SK-N-SH treated with all-trans-retinoic acid at 6 μM for 48 hours (cell line): Measurements from ENCODE around the gene SPTSSB.

Source experiments
- ARNTL ChIP-seq: fragments of 450-650 bp; formaldehyde crosslinking; IDR thresholded peaks from 2 replicates; pipeline ENCODE4 v1.5.0; 2020; ENCODE audit warnings: low read depth, mild to moderate bottlenecking, moderate library complexity, borderline replicate concordance
- OSR1 ChIP-seq: fragments of 250-450 bp; sonication (Bioruptor Pico); IDR thresholded peaks from 2 replicates; pipeline ENCODE4 v1.8.0; 2022; ENCODE audit warnings: moderate library complexity, mild to moderate bottlenecking, inconsistent platforms
- PATZ1 ChIP-seq: fragments of 250-450 bp; sonication (Bioruptor Pico); IDR thresholded peaks from 2 replicates; pipeline ENCODE4 v1.8.0; 2020; ENCODE audit warnings: mild to moderate bottlenecking, moderate library complexity, borderline replicate concordance
- SNAI2 ChIP-seq: fragments of 250-450 bp; sonication (Bioruptor Pico); IDR thresholded peaks from 2 replicates; pipeline ENCODE4 v1.5.0; 2020; ENCODE audit warnings: mild to moderate bottlenecking, moderate library complexity
- TCF4 ChIP-seq: fragments of 250-450 bp; sonication (Bioruptor Pico); IDR thresholded peaks from 2 replicates; pipeline ENCODE4 v1.8.0; 2021; ENCODE audit warnings: mild to moderate bottlenecking, moderate library complexity, borderline replicate concordance
- ZFP30 ChIP-seq: fragments of 450-650 bp; formaldehyde crosslinking; IDR thresholded peaks from 2 replicates; pipeline ENCODE4 v1.5.0; 2022; ENCODE audit warnings: mild to moderate bottlenecking, moderate library complexity
- TF ChIP-seq, protein P1 (sequence below): fragments of 250-450 bp; sonication (Bioruptor Pico); IDR thresholded peaks from 2 replicates; pipeline ENCODE4 v1.8.0; 2021; ENCODE audit warnings: low read depth, mild to moderate bottlenecking, moderate library complexity, borderline replicate concordance

DNA sequence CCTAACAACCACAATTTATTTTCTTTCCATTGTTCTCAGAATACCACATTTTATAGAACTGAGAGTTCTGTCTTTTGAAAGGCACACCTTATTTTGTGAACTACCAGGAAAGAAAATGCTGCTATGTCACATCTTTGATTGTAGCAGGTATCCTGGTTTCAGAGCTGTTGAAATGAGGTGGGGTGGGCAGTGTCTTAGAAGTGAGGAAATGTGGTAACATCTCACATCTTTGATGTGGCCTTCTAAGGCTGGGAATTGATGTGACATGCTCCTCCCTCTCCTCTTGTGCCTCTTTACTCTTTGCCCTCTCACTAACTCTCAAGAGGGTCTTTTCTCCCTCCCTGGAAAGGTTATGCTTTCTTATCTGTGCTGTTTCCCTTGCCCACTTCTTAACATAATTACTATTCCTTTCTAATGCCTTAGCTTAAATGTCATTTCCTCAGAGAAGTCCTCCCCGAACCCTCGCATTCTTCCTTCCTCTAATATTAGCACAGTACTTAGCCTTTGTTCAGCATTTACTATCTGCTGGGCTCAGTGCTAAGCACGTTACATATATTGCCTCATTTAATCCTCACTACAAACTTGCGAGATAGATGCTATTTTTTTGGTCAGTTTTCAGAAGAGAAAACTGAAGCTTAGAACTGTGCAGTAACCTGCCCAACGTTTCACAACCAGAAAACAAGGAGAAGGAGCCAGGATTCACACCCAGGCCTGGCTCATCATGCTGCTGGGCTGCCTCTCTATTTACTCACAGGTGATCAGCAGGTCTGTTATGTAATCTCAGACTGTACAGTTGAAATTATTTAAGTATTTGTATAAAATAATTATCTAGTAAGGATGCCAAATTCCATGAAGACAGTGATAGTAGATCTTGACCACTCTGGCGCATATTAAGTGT is 24.0 kb upstream of the SPTSSB start:
- TF ChIP-seq ARNTL (CRISPR knock-in tag) (no peak), TCF4 (CRISPR knock-in tag) (no peak), ZFP30 (CRISPR knock-in tag) (no peak), SNAI2 (no peak), PATZ1 (CRISPR knock-in tag) (no peak), OSR1 (CRISPR knock-in tag) (no peak)
- TF ChIP-seq, protein P1, sequence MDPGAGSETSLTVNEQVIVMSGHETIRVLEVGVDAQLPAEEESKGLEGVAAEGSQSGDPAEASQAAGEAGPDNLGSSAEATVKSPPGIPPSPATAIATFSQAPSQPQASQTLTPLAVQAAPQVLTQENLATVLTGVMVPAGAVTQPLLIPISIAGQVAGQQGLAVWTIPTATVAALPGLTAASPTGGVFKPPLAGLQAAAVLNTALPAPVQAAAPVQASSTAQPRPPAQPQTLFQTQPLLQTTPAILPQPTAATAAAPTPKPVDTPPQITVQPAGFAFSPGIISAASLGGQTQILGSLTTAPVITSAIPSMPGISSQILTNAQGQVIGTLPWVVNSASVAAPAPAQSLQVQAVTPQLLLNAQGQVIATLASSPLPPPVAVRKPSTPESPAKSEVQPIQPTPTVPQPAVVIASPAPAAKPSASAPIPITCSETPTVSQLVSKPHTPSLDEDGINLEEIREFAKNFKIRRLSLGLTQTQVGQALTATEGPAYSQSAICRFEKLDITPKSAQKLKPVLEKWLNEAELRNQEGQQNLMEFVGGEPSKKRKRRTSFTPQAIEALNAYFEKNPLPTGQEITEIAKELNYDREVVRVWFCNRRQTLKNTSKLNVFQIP: no peak
